HK-2 (cell line): ENCODE results near the gene PCDHGA11.
"Not testable (repeated sequence)": the region's sequence is repeated elsewhere in the genome, so short reads cannot be mapped to it uniquely, and the experiment has no call there.

Experiments used
- DNase-seq: peaks from one replicate; pipeline ENCODE4 v3.0.0-alpha.2; 2018; ENCODE audit not compliant: unreplicated experiment

PCDHGA11 gene

GRCh38 chr5:141398608-141399007 lies 22.2 kb upstream of the PCDHGA11 start:
- DNase-seq, result no peak

- DNase-seq, result no peak
These were observed 21.1 kb upstream of the PCDHGA11 start for GRCh38 chr5:141399555-141400258.

- no peak for DNase-seq
These were observed 18.2 kb upstream of the PCDHGA11 start, which contains the start of gene PCDHGA9 for GRCh38 chr5:141402553-141403243. Gene PCDHGA9, plus strand, starts transcription at chr5:141402778. Its CDS starts 175 bp downstream, at chr5:141402953.

GRCh38 chr5:141403387-141403786 lies 17.5 kb upstream of the PCDHGA11 start:
- DNase-seq, result no peak

- not testable (repeated sequence) for DNase-seq
These were observed 12.9 kb upstream of the PCDHGA11 start, which contains the start of gene PCDHGB6 for GRCh38 chr5:141407790-141408505. Gene PCDHGB6, plus strand, starts transcription at chr5:141408021. Its CDS starts 182 bp downstream, at chr5:141408203.

GRCh38 chr5:141409598-141410306 lies 11.1 kb upstream of the PCDHGA11 start:
- DNase-seq, result no peak

GRCh38 chr5:141411575-141411974 lies 9.3 kb upstream of the PCDHGA11 start:
- no peak for DNase-seq

GRCh38 chr5:141412854-141413539 lies 7.9 kb upstream of the PCDHGA11 start, which contains the start of gene PCDHGA10:
Gene PCDHGA10, plus strand, starts transcription at chr5:141412987. Its CDS starts 189 bp downstream, at chr5:141413176.
- DNase-seq, result no peak

- no peak for DNase-seq
These were observed 7.2 kb upstream of the PCDHGA11 start for GRCh38 chr5:141413540-141414069.

GRCh38 chr5:141414548-141415274 lies 6.1 kb upstream of the PCDHGA11 start:
- DNase-seq, result not testable (repeated sequence)

GRCh38 chr5:141415275-141415618 lies 5.6 kb upstream of the PCDHGA11 start:
- not testable (repeated sequence) for DNase-seq

GRCh38 chr5:141417494-141418172 lies 3.2 kb upstream of the PCDHGA11 start, which contains the start of gene PCDHGB7:
Gene PCDHGB7, plus strand, starts transcription at chr5:141417677. Its CDS starts 183 bp downstream, at chr5:141417860.
- DNase-seq, result not testable (repeated sequence)

- DNase-seq, result no peak
These were observed 1.6 kb upstream of the PCDHGA11 start for GRCh38 chr5:141419074-141419880.

- no peak for DNase-seq
These were observed 621 bp downstream of the PCDHGA11 start for GRCh38 chr5:141421489-141421855.

GRCh38 chr5:141422742-141423291 lies 2.0 kb downstream of the PCDHGA11 start:
- no peak for DNase-seq

GRCh38 chr5:141427783-141428426 lies 7.1 kb downstream of the PCDHGA11 start:
- DNase-seq, result no peak

- DNase-seq, result no peak
These were observed 9.7 kb downstream of the PCDHGA11 start, which contains the start of gene PCDHGA12 for GRCh38 chr5:141430332-141431113. Gene PCDHGA12, plus strand, starts transcription at chr5:141430507. Its CDS starts 253 bp downstream, at chr5:141430760.
